KOPT-K1 (cell line): ENCODE measurements around the gene CDKL2.

Source experiments
- H3K27ac ChIP-seq: fragments of 200-600 bp; sonication (generic); 2 replicates; pipeline ENCODE4 v1.5.1; 2016; ENCODE audit warnings: antibody characterized with exemption, mild to moderate bottlenecking, low read depth, low read length; ENCODE audit not compliant: poor library complexity, severe bottlenecking
- H3K36me3 ChIP-seq: fragments of 200-600 bp; sonication (generic); 2 replicates; pipeline ENCODE4 v1.5.1; 2017; ENCODE audit warnings: antibody characterized with exemption, mild to moderate bottlenecking, low read length, moderate library complexity; ENCODE audit not compliant: insufficient read depth
- H3K9me3 ChIP-seq: fragments of 200-600 bp; sonication (generic); 2 replicates; pipeline ENCODE4 v1.5.1; 2017; ENCODE audit warnings: antibody characterized with exemption, low read length, mild to moderate bottlenecking; ENCODE audit not compliant: insufficient read depth, poor library complexity, severe bottlenecking

CDKL2 gene

DNA sequence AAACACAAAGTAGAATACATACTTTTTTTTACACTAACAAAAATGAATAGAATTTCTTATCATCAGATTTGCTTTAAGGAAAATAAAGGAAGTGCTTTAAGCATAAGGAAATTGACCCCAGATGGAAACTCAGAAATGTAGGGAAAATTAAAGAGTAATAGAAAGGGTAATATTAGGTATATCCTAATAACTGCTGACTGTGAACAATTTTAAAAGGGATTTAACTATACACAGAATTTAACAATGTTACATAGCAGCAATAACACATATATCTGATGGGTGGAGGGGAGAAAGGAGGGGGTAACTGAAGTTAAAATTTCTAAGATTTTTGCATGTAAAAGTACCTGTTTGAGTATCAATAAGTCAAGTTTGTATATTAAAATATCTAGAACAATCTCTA is 8.6 kb downstream of the CDKL2 start:
- H3K9me3 ChIP-seq, result no peaks in the 10 kb centered on the region
- no peaks in the 10 kb centered on the region for H3K36me3 ChIP-seq
- H3K27ac ChIP-seq, result no peak overlapping the region

DNA sequence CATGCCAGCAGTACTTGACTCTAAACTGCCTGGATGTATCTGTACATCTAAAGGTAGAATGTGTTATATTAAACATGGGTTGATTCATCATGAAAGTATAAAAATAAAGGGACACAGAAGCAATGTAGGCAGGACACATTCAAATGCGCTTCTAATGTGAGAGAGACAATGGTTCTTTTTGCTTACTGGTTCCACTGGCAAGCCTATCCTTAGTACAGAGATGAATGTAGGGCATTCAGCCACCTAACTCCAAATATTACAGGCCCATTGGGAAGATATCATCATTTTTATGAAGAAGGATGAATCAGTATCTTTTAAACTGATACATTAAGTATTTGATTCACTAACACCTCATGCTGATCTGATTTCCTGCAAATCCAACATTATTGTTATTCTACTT is 18.0 kb downstream of the CDKL2 start:
- Histone ChIP-seq H3K36me3 (no peaks in the 10 kb centered on the region), H3K9me3 (peaks cover 9% of the 10 kb centered on the region), H3K27ac (no peak overlapping the region)

DNA sequence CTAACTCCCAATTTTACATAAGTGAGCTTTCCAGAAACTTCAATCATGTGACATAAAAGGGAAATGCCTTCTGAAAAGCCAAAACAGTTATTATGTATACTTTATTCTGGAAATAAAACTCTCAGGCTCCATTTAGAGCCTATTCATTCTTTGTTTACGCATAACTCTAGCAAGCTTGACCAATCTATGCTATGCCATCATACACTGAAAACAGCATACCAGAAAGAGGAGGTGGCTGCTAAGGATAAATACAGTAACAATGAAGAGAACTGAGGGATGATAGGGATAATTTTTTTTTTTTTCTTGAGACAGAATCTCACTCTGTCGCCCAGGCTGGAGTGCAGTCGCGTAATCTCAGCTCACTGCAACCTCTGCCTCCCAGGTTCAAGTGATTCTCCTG is 24.4 kb downstream of the CDKL2 start:
- Histone ChIP-seq H3K27ac (no peak overlapping the region), H3K36me3 (no peaks in the 10 kb centered on the region), H3K9me3 (no peaks in the 10 kb centered on the region)

DNA sequence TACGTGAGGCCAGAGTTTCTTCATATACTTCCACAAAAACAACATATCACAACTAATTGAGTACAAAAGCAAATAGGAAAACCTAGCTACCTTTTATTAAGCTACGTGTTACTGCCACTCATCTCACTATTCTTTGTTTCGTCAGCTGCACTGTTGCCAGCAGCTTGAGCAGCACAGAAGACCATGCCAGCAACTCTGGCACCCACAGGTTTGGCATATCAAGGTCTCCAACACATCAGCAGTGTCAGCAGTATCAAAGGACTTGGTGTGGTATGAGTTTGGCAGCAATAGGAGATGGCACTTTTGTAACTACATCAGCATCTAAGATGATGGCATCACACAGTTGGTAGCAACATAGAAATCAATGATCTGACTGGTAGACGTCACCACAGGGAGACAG is 30.7 kb downstream of the CDKL2 start:
- no peak overlapping the region for H3K27ac ChIP-seq
- H3K9me3 ChIP-seq, result no peaks in the 10 kb centered on the region
- no peaks in the 10 kb centered on the region for H3K36me3 ChIP-seq

DNA sequence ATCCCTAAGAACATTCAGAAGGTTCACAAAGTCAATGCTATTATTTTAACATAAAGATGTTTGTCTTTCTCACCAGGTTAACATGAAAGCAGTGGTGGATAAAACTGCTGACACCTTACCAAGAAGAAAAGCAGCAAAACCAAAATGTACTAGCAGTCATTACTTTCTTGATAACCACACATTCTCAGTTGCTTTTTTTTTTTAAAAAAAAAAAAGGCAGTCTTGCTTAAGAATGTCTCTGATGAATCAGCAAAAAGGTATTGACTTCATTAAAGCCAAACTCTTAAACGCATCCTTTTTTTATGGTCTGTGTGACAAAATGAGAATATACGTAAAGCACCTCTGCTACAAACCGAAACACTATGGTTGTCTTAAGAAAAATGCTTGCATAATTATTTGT is 31.9 kb downstream of the CDKL2 start:
- Histone ChIP-seq H3K27ac (no peak overlapping the region), H3K9me3 (no peaks in the 10 kb centered on the region), H3K36me3 (no peaks in the 10 kb centered on the region)

DNA sequence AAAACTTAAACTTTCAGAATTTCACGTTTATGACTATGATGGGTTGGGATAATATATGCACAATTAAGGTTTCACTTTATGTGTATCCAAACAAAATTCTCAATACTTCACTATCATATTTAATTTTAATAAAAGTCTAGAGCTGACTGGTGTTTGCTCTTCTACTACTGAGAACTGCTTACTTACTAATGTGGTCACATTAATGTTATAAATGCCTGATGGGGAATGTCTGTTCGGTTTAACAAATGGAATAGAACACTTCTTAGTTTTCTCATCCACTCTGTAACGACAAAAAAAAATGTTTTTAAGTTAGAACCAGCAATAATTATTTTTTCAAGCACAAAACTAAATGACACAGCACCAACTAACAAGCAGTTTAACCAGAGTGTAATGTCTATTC is 34.3 kb downstream of the CDKL2 start:
- no peaks in the 10 kb centered on the region for H3K9me3 ChIP-seq
- H3K36me3 ChIP-seq, result no peaks in the 10 kb centered on the region
- H3K27ac ChIP-seq, result no peak overlapping the region

DNA sequence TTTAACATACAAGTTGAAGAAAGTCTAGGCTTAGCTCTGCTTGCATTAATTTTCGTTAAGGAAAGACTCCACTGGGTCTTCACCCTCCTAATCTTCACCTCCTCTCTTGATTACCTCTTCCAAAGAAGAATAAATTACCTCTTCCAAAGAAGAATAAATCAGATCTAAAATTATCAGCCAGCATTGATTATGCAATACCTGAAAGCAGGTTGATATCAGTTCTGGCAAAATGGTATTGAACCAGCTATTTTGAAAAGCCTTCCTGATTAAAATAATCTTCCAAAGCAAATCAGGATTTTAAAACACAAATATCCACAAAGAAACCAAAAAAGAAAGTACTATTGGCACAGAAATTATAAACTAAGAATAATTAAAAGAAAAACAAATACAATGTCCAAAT is 36.9 kb downstream of the CDKL2 start:
- no peaks in the 10 kb centered on the region for H3K9me3 ChIP-seq
- no peaks in the 10 kb centered on the region for H3K36me3 ChIP-seq
- no peak overlapping the region for H3K27ac ChIP-seq

DNA sequence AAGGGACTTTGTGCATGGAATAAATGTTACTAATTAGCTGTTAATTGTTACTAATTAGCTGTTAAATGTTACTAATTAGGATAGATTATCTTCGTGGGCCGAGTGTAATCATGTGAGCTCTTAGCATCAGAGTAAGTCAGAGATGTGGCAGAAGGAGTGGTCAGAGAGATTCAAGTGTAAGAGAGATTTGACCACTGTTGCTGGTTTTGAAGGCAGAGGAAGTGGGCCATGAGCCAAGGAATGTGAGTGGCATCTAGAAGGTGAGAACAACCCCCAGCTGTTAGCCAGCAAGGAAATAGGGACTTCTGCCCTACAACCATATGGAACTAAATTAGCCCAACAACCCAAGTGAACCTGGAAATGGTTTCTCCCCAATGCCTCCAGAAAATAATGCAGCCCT is 46.3 kb downstream of the CDKL2 start:
- Histone ChIP-seq H3K9me3 (peaks cover 3% of the 10 kb centered on the region), H3K27ac (no peak overlapping the region), H3K36me3 (no peaks in the 10 kb centered on the region)

DNA sequence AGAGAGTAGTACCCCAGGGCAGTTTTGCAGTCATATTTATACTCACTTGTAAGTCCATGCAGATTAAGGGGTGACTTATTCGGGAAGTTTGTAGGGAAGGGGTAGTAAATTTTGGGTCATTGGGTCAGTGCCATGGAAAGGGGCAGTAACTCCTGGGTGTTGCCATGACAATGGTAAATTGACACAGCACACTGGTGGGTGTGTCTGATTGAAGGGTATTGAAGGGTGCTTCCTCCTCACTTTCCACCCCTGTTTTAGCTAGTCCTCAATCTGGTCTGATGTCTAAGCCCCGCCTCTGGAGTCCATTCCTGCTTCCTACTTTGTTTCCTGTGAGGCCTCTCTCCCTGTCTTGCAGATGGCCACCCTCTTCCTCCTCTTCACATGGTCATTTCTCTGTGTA is 62.6 kb downstream of the CDKL2 start:
- Histone ChIP-seq H3K27ac (no peak overlapping the region), H3K9me3 (no peaks in the 10 kb centered on the region), H3K36me3 (no peaks in the 10 kb centered on the region)

DNA sequence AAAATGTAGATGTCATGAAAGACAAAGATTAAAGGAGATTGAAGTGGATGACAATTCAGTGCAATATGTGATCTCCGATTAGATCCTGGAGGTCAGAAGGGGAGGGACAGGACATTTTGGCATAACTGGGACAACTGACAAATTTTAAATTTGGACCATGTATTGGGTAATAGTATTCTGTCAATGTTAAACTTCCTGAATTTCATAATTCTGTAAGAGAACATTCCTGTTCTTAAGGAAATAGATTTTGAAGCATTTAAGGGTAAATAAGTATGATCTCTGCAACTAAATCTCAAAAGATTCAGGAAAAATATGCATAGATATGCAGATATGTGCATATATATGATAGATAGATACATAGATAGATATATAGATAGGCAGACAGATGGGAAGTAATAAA is 63.4 kb downstream of the CDKL2 start:
- Histone ChIP-seq H3K36me3 (no peaks in the 10 kb centered on the region), H3K9me3 (no peaks in the 10 kb centered on the region), H3K27ac (no peak overlapping the region)

DNA sequence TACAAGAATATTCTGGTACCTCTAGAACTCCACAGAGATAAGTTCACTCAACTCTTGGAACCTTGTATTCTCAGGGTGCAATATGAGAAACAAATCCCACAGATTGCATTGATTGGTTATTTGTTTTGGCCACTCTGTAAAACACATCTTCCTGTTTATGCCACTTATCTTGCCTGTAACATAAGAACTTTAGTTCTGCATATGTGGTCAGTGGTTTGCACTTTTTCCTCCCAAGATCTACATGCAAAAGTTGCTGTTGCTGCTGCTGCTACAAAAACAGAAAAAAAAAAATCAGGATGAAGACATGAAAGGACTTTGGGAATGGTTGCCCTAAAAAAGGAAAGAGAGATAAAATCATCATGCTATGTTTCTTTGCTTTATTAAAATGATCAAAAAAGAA is 64.8 kb downstream of the CDKL2 start:
- H3K36me3 ChIP-seq, result no peaks in the 10 kb centered on the region
- no peaks in the 10 kb centered on the region for H3K9me3 ChIP-seq
- H3K27ac ChIP-seq, result no peak overlapping the region

DNA sequence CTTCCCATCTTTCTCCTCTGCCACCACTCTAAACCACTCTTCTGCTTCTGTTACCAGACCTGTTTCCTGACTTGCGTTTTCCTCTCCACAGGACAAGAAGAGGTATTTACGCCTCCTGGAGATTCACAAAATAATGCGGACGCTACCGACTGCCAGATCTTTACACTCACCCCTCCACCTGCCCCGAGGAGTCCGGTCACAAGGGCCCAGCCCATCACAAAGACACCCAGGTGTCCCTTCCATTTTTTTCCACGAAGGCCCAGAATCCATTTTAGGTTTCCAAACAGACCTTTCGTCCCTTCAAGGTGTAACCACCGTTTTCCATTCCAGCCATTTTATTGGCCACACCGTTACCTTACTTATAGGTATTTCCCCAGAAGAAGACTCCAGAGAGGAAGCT is 66.3 kb downstream of the CDKL2 start:
- H3K36me3 ChIP-seq, result no peaks in the 10 kb centered on the region
- H3K9me3 ChIP-seq, result no peaks in the 10 kb centered on the region
- no peak overlapping the region for H3K27ac ChIP-seq

DNA sequence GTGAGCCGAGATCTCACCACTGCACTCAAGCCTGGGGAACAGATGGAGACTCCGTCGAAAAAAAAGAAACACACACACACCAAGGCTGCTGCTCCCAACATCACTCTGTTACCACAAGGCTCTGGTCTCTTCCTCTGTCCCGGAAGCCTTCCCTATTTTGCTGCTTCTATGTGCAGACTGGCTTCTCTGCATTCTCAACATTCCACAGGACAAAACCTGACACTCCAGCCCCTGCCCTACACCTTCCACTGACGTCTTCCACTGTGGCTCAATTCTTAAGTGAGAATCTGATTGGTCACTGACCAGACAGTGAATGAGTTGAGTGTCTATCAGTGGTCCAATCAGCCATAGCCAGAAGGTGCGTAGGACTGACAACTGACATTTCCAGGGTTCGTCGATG is 68.5 kb downstream of the CDKL2 start:
- Histone ChIP-seq H3K27ac (no peak overlapping the region), H3K36me3 (no peaks in the 10 kb centered on the region), H3K9me3 (no peaks in the 10 kb centered on the region)

DNA sequence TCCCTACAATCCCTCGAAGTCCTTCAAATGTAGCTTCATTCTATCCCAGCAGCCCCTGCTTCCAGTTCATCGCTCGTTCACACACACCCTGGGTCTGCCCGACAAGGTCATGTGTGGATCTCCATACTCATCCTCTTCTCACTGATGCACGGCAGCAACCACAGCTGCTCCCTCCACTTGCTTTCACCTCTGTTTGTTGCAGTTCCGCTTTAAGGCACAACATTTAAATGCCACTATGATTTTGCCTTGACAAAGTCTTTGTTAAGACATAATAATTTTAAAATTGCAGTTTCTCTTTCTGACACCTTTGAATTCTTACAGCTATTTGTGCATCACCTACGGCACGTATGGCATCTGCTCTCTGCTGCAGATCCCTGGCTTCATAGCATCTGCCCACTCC is 72.6 kb downstream of the CDKL2 start:
- Histone ChIP-seq H3K9me3 (no peaks in the 10 kb centered on the region), H3K27ac (no peak overlapping the region), H3K36me3 (no peaks in the 10 kb centered on the region)

DNA sequence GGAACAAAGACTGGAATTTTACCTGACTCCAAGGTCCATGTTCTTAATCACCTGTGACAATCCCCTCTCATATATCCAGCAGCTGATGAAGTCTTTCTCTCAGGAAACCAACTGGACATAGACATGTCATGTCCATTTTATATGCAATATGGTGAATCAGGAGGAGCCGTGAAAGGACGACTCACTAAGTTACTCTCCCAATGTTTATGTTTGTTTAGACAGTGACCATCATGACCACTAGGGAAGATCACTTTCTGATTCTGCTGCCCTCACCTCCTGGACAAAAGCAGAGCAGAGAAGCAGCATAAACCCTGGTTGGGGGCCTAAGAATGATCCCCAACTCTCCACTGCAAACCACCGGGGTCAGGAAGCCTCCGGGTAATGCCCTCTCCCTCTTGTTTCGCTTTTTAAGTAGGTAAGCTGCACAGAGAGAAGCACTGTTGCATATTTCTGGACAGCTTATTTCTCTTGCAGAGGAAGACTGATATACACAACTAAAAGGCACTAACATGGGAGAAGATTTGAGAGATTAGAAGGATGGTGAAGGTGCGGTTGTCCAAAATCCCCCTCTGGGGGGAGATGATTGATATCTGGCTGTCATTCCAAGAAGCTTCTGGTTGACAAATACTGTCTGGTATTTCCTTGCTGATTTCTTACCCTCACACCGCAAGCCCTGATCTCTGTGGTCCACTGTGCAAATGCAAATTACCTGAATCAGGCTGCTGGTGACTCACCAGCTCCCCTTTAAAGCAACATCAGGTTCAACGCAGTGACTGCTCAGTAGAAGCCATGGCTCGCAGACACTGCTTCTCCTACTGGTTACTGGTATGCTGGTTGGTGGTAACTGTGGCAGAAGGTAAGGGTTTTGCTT is 74.8 kb downstream of the CDKL2 start, which contains the start of gene ODAPH:
TSS of gene ODAPH (plus strand) at position 773 of the 871 bp plus-strand sequence. CDS start at position 790, 17 bp downstream.
- Histone ChIP-seq H3K9me3 (no peaks in the 10 kb centered on the region), H3K36me3 (no peaks in the 10 kb centered on the region), H3K27ac (no peak within 1 kb of the TSS)

DNA sequence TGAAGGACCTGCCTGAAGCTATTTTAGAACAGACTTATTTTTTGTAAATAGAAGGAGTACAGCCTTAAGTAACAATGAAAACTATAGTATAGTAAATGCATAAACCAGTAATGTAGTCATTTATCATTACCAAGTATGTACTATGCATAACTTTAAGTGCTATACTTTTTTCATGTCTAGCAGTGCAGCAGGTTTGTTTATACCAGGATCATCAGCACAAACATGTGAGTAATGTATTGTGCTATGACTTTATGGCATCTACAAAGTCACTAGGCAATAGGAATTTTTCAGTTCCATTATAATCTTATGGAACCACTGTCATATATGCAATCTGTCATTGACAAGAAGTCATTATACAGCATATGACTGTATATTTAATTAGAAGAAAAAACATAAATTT is 77.9 kb downstream of the CDKL2 start:
- Histone ChIP-seq H3K27ac (no peak overlapping the region), H3K9me3 (no peaks in the 10 kb centered on the region), H3K36me3 (no peaks in the 10 kb centered on the region)
